HCT116 (cell line): ENCODE results near the gene GJB5. TPM values are rescaled to one million over a fixed set of nuclear protein-coding genes. Genes with fewer than 3 reads are reported as not detected.

Experiments
- ATAC-seq: fragments of 200-7000 bp; cut with Tn5 transposase; 2 replicates; pipeline ENCODE4 v1.9.1; 2020; ENCODE audit warnings: mild to moderate bottlenecking, moderate library complexity
- BruUV-seq: library from RNA; stranded (reverse); fragments of 400-500 nt; replicated peaks from 2 replicates; lab custom pipeline; 2021; lab: Mats Ljungman, UMichigan
- CTCF ChIA-PET: fragments of 300-600 bp; sonication (Branson Sonifier 250); formaldehyde crosslinking; loops from one replicate; lab custom pipeline; 2021; ENCODE audit warnings: antibody characterized with exemption; lab: Charles Lee
- POLR2A ChIA-PET: fragments of 300-600, 350-600 bp; sonication (Branson Sonifier 250); formaldehyde crosslinking; loops from one replicate; lab custom pipeline; 2021; ENCODE audit warnings: antibody characterized with exemption; lab: Charles Lee
- RAD21 ChIA-PET, 2 experiments: fragments of 300-600 bp; sonication (Branson Sonifier 250); formaldehyde crosslinking; loops; one replicate each; lab custom pipeline; 2023; ENCODE audit warnings: low total read pairs in 2 of 2; ENCODE audit not compliant: uncharacterized antibody in 2 of 2, unreplicated experiment in 2 of 2, low non-redundant PET in 1 of 2; lab: Charles Lee
- DNase-seq: peaks from one replicate; pipeline ENCODE4 v3.0.0-alpha.2; 2010; ENCODE audit warnings: low read depth, low spot score
- H2AFZ ChIP-seq: fragments of 200-600 bp; shearing (Covaris generic), sonication (generic); 2 replicates; pipeline ENCODE4 v1.6.1; 2017; ENCODE audit warnings: low read depth, mixed run types, mixed read lengths, antibody characterized with exemption, low read length; ENCODE audit not compliant: poor library complexity, severe bottlenecking
- H3K27ac ChIP-seq: 2 replicates; pipeline ENCODE4 v1.5.1; 2012; ENCODE audit warnings: low read depth, low read length
- H3K27me3 ChIP-seq: fragments of 200-600 bp; sonication (generic); 2 replicates; pipeline ENCODE4 v1.6.1; 2016; ENCODE audit warnings: mixed run types, low read length, mixed read lengths; ENCODE audit not compliant: insufficient read depth
- H3K36me3 ChIP-seq, 2 experiments: fragments of 200-500 bp in 1 of 2; fragments of 200-600 bp in 1 of 2; sonication (Bioruptor generic) in 1 of 2; sonication (generic) in 1 of 2; 2 replicates each; pipeline versions ENCODE4 v1.5.1 to v1.6.1; 2014 to 2016; ENCODE audit warnings: low read length in 2 of 2, inconsistent platforms in 1 of 2, mixed read lengths in 1 of 2, mixed run types in 1 of 2; ENCODE audit not compliant: insufficient read depth in 2 of 2, control insufficient read depth in 1 of 2
- H3K4me1 ChIP-seq, 2 experiments: fragments of 200-600 bp in 1 of 2; sonication (generic) in 1 of 2; 2 replicates each; pipeline versions ENCODE4 v1.5.1 to v1.6.1; 2012 to 2017; ENCODE audit warnings: low read length in 2 of 2, inconsistent platforms in 1 of 2, mild to moderate bottlenecking in 1 of 2, mixed read lengths in 1 of 2, mixed run types in 1 of 2, moderate library complexity in 1 of 2; ENCODE audit not compliant: insufficient read depth in 2 of 2, control insufficient read depth in 1 of 2
- H3K4me2 ChIP-seq: fragments of 200-600 bp; sonication (generic); 2 replicates; pipeline ENCODE4 v1.6.1; 2017; ENCODE audit warnings: mixed run types, low read length, mixed read lengths
- H3K4me3 ChIP-seq, 2 experiments: fragments of 200-600 bp in 1 of 2; sonication (generic) in 1 of 2; replicated peaks in 1 of 2; 2 replicates each; pipeline ENCODE4 v1.5.1; 2011 to 2016; ENCODE audit warnings: low read length in 2 of 2, control low read depth in 1 of 2, low read depth in 1 of 2, mild to moderate bottlenecking in 1 of 2, mixed read lengths in 1 of 2, mixed run types in 1 of 2
- H3K79me2 ChIP-seq: fragments of 200-600 bp; sonication (generic); 2 replicates; pipeline ENCODE4 v1.6.1; 2017; ENCODE audit warnings: mild to moderate bottlenecking, mixed run types, low read length, moderate library complexity, mixed read lengths; ENCODE audit not compliant: insufficient read depth
- H3K9ac ChIP-seq: fragments of 200-600 bp; sonication (generic); 2 replicates; pipeline ENCODE4 v1.6.1; 2016; ENCODE audit warnings: low read length, mixed read lengths
- H3K9me2 ChIP-seq: fragments of 200-600 bp; sonication (generic), shearing (Covaris generic); 2 replicates; pipeline ENCODE4 v1.6.1; 2017; ENCODE audit warnings: mixed run types, mild to moderate bottlenecking, moderate library complexity; ENCODE audit not compliant: insufficient read depth
- H3K9me3 ChIP-seq, 2 experiments: fragments of 200-500 bp in 1 of 2; fragments of 200-600 bp in 1 of 2; sonication (Bioruptor generic) in 1 of 2; sonication (generic) in 1 of 2; 2 replicates each; pipeline ENCODE4 v1.6.1; 2014 to 2017; ENCODE audit warnings: low read length in 2 of 2, mixed read lengths in 2 of 2, inconsistent platforms in 1 of 2, low read depth in 1 of 2, mild to moderate bottlenecking in 1 of 2, mixed run types in 1 of 2, moderate library complexity in 1 of 2; ENCODE audit not compliant: control insufficient read depth in 1 of 2, insufficient read depth in 1 of 2
- H4K20me1 ChIP-seq: fragments of 200-600 bp; sonication (generic), shearing (Covaris generic); 2 replicates; pipeline ENCODE4 v1.6.1; 2017; ENCODE audit warnings: mixed run types, mild to moderate bottlenecking, moderate library complexity; ENCODE audit not compliant: insufficient read depth
- CEBPB ChIP-seq: IDR thresholded peaks from 2 replicates; pipeline ENCODE4 v1.6.1; 2012; ENCODE audit warnings: low read depth
- ELF1 ChIP-seq: IDR thresholded peaks from 2 replicates; pipeline ENCODE4 v1.6.1; 2012; ENCODE audit warnings: low read depth, borderline replicate concordance
- JUND ChIP-seq: IDR thresholded peaks from 2 replicates; pipeline ENCODE4 v1.6.1; 2012
- MAX ChIP-seq: IDR thresholded peaks from 2 replicates; pipeline ENCODE4 v1.6.1; 2012
- RAD21 ChIP-seq: IDR thresholded peaks from 2 replicates; pipeline ENCODE4 v1.6.1; 2012; ENCODE audit warnings: low read depth, mild to moderate bottlenecking
- SP1 ChIP-seq: IDR thresholded peaks from 2 replicates; pipeline ENCODE4 v1.6.1; 2012; ENCODE audit warnings: low read depth
- TCF7L2 ChIP-seq: IDR thresholded peaks from 2 replicates; pipeline ENCODE4 v1.7.0; 2011; ENCODE audit warnings: borderline replicate concordance, inconsistent platforms; ENCODE audit not compliant: insufficient read depth, insufficient read length; ENCODE audit errors: extremely low read depth
- YY1 ChIP-seq: IDR thresholded peaks from 2 replicates; pipeline ENCODE4 v1.6.1; 2011; ENCODE audit warnings: low read length, low read depth, moderate library complexity, mild to moderate bottlenecking; ENCODE audit not compliant: insufficient replicate concordance; ENCODE audit errors: extremely low read depth
- intact Hi-C: fragments of 100-400 bp; cut with micrococcal nuclease; formaldehyde crosslinking; loops from 2 replicates; pipeline ENCODE4 v1.10.0; 2022
- total RNA-seq: library from RNA; stranded (reverse); gene quantifications from one replicate; pipeline ENCODE4 v1.2.1, GENCODE V29; 2021; ENCODE audit not compliant: unreplicated experiment

GJB5 gene
- total RNA-seq, 1 experiment from 2014 or later = 4.6 TPM

DNA sequence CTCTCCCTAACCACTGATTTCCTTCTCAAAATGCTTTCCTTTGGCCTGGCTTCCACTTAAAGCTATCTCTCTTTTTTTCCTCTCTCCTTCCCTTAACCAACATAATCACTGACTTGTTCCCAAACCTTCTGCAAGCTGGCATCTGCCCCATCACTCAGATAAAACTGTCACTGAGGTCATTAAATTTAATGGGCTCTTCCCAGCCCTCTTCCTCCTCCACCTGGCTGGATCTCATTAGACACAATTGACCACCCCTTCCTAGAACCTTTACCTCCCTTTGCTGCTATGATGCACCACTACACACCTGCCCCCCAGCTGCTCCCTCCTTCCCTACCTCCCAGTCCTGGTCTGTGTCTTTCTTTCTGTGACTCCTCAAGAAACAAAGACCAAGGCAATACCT, 44.0 kb upstream of the GJB5 start:
- CTCF ChIA-PET = no interaction called here
- H3K9me2 ChIP-seq = no peaks in the 10 kb centered on the region
- no peaks in the 10 kb centered on the region for H3K9me3 ChIP-seq
- no peaks in the 10 kb centered on the region for H3K79me2 ChIP-seq
- no peak overlapping the region for H3K27ac ChIP-seq
- H3K36me3 ChIP-seq = no peaks in the 10 kb centered on the region
- H2AFZ ChIP-seq = peak overlapping the region; percentile 24
- no peak for TF ChIP-seq TCF7L2
- TF ChIP-seq JUND = no peak
- TF ChIP-seq, all 23 proteins: peak for 0
- BruUV-seq = no TSS peak
- RAD21 ChIA-PET = no interaction called here
- ATAC-seq = no peak
- Histone ChIP-seq H3K4me1 (0 out of 4 replicates have a peak, but pooled peaks cover 0 to 1% of the 10 kb centered on the region in 2 experiments), H3K4me2 (no peak overlapping the region), H4K20me1 (no peaks in the 10 kb centered on the region), H3K4me3 (no peak overlapping the region), H3K9ac (no peak overlapping the region), H3K27me3 (peaks cover 15% of the 10 kb centered on the region)
- POLR2A ChIA-PET = no interaction called here
- DNase-seq = no peak
- intact Hi-C loops = no loop called here

DNA sequence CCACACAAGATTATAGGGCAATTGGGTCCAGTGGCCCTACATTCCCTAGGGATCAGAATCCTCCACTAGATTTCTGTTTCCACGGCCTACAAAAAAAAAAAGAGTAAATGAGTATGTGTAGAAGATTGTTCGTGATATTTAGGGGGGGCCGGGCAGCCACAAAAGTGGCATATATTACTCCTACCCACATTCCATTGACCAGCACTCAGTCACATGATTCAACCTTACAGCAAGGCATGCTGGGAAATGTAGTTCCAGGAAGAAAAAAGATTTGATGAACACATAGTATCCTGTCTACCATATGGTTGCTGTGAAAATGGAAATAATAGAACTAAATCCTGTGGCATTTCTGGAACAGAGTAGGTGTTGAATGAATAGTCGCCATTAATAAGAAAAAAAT, 43.4 kb upstream of the GJB5 start:
- intact Hi-C loops = no loop called here
- TF ChIP-seq MAX (no peak), ELF1 (0 out of 2 replicates have a peak, but pooled peaks have one; percentile 35), SP1 (peak; percentile 37; the same call in 1 of the 2 replicates), YY1 (peak; percentile 37), RAD21 (no peak), CEBPB (no peak)
- Histone ChIP-seq H3K9me2 (no peaks in the 10 kb centered on the region), H3K79me2 (no peaks in the 10 kb centered on the region), H3K9ac (no peak overlapping the region), H3K36me3 (no peaks in the 10 kb centered on the region), H3K4me2 (no peak overlapping the region), H3K4me3 (no peak overlapping the region), H3K27me3 (peaks cover 9% of the 10 kb centered on the region), H3K9me3 (no peaks in the 10 kb centered on the region), H3K27ac (no peak overlapping the region), H4K20me1 (no peaks in the 10 kb centered on the region), H2AFZ (peak overlapping the region; percentile 24), H3K4me1 (0 out of 4 replicates have a peak, but pooled peaks cover 0 to 4% of the 10 kb centered on the region in 2 experiments)
- CTCF ChIA-PET = no interaction called here
- DNase-seq = peak; percentile 38
- POLR2A ChIA-PET = no interaction called here
- BruUV-seq = no TSS peak
- ATAC-seq = peak; percentile 75
- RAD21 ChIA-PET = no interaction called here
